A204.1 (cell line): Measurements from ENCODE around the gene SORCS2.

Source experiments
- FAIRE-seq: peaks from 2 replicates; lab custom pipeline; 2012; peaks lifted over from hg19 to GRCh38; lab: Jason Lieb, UNC

SORCS2 gene

DNA sequence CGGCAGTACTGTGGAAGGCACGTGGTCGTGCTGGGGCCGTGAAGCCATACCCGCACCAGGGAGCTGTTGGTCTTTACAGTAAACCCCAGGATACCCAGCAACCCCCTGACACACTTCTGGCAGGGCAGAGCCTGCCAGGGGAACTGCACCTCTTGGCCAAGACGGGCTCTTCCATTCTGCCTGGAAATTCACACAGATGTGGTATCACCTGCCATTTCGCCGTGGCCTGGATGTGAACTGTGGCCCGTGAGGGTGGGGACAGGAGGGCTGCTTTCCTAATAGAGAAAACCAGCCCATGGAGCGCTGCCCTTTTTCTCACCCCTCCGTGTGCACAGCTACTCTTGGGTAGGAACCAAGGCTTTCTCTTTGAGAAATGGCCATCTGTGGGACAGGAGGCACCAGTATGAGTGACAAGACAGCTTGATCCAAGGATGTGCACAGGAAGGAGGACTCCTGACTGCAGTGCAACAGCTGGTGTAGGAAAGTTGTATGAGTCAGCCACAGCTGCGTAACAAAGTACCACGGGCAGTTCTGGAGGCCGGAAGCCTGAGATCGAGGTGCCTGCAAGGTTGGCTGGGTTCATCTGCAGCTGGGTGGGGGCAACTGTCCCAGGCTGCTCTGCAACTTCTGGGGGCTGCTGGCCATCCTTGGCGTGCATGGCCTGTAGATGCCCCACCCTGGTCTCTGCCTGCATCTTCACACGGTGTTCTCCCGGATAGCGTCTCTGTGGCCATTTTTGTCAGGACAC lies 146.7 kb downstream of the SORCS2 start:
- no peak for FAIRE-seq

DNA sequence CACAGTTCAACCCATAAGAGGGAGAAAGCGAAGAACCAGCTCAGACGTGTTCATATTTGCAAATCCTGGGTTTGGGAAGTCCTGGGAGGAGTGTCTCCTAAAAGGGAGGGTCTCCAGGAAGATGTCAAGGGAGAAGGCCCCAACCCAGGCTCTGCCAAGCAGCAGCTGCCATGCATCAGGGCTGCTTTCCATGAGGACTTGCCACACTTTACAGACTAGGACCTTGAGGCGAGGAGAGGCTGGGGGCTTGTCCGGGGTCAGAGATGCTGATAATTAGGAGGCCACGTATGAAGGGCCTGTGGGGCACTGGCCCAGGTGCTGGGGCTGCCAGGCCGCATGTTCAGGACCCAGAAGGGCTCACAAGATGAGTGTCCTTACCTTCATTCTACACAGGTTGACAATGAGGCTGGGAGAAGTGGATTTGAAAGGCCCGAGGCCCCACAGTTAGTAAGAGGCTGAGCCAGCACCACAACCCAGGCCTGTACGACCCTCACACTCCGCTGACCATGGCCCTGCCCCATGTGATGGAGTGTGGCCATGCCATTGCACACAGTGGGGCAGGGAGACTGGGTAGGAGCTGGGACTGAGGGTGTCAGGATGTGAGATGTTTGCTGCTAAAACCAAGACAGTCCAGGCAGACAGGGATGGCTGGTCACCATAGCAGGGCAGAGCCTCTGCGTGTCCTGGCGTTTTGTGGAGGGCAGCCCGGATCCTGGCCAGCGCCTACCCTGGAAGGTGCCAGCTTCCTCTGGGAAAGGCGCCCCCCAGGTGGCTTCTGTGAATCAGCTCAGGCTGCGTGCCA lies 147.6 kb downstream of the SORCS2 start:
- no peak for FAIRE-seq

DNA sequence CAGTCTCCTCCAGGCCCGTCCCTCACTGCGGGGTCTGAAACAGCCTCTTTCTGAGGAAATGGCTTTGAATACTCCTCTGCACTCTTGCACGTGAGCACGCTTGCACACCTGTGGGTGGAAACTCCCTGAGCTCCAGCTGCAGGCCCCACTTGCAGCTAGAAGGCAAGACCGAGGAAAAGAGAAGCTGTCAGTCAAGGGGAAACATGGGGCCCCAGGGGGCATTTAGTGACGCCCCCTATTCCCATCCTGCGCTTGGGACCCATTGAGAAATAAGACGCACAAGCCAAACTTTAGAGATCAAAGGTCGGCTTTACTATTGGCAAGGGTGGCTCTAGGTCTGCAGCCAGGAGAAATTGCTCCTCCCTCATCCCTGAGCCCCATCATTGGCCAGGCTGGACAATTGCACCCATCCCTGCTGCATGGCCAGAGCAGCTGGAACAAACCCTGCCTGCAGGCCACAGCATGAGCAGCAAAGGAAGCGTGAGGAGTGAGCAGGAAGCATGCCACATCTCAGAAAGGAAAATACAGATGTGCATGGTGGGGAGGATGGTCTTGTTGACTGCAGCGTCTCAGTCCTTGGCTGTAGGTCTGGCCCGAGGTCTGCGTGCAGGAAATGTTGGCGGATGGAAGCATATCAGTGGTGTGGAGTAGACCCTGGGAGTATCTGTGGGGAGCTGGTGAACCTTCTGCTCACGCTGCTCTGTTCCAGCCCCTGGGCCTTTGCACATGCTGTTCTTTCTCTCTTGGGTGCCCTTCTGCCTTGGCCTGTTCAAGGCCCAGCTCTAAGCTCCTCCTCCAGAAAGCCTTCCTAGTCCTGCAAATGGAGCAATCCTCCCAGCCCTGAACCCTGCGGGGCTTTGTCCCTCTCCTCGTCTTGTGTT lies 148.5 kb downstream of the SORCS2 start:
- FAIRE-seq: no peak

DNA sequence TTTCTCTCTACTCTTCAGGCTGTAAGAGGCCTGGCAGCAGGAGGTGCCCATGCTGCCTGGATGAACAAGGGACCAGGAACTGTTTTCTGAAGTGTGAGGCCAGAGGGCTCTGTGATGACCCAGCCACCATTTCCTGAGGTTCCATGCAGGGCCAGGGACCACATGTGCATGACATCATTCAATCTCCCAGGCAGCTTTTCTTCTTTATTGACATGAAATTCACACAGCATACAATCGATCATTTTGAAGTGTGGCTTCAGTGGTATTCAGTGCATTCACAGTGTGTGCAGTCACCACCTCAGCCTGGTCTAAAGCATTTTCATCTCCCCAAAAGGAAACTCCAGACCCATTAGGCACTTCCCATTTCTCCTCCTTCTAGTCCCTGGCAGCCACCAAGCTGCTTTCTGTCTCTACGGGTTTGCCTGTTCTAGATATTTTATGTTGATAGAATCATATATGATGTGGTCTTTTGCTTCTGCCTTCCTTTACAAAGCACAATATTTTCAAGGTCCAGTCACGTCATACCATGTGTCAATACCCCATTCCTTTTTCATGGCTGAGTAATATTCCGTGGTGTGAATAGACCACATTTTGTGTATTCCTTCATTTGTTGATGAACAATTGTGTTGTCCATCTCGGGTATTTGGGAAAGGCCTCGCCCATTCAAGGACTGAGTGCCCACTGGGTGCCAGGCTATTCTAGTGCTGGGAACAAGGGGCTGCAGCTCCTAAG lies 149.3 kb downstream of the SORCS2 start:
- FAIRE-seq: no peak

DNA sequence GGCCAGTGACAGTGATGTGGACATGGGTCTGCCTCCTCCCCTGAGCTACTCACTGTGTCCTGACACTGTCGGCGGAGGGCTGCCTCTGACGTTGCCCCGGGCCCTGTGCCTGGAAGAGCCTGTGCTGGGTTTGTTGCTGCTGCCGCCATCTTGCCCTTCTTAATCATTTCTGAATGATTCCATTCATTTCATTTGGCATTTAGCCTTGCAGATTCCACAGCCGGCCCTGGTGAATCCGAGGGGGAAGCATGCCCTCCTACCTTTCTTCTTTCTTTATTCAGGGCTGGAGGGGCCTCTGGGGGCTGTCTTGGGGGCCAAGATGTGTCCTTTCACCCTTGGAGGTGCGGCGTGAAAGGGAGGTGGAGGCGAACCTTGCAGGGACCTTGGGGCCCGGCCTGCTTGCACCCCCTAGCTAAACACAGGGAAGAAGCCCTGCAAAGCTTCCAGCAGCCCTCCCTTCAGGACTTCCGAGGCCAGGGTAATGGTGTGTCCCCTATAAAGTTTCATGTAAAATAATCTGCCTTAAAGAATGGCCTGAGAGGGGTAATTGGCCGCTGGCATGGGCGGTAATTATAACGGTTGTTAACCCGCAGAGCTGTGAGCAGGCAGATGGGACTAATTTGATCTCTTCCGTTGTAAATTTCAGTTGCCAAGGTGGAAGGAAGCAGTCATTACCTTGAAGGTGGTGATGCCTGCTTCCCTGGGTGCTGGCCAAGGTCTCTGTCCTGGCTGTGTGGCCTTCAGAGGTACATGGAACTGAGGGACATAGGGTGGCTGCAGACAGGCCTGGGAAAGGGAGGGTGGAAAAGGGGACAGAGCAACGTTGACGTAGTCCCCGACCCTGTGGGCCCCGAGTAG lies 150.1 kb downstream of the SORCS2 start:
- FAIRE-seq: no peak

DNA sequence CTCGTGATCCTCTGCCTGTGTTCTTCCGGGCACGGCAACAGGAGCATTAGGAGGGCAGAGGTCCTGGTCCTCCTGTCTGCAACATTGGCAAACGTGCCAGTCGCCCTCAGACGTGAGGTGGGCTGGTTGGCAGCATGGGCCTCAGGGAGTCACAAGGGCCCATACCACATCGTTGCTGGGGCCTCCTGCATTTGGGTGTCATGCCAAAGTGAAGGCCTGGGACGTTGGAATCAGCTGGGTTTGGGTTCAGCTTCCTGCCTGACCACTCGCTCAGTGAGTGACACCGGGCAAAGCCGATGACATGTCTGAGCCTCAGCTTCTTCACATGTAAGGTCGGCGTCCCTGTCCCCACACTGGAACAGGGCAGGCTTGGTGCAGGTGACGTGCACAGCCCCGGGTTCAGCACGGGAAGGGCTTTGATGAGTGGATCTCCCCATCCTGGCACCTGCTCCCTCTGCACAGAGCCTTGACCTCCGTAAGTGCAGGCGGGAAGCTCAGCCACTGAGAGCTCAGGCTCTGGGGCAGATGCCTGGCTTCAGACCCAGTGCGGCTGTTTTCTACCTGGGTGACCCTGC lies 150.8 kb downstream of the SORCS2 start:
- FAIRE-seq: no peak

DNA sequence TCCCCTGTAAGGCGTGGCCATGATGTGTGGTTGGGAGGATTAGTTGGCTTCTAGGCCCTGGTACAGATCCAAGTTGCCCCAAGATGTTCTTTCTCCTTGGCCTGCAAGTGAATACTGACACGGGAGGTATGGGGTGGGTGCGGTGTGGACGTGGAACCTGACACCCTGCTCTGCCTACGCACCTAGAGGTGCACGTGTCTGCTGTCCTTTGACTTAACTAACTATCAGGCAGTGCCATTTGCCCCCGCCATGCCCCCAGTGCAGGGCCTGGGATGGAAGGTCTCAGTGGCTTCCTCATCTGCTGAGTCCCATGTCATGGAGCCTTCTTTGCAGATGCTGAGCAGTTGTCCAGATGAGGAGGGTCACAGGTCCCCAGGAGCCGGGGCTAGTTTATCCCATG lies 151.6 kb downstream of the SORCS2 start:
- no peak for FAIRE-seq

DNA sequence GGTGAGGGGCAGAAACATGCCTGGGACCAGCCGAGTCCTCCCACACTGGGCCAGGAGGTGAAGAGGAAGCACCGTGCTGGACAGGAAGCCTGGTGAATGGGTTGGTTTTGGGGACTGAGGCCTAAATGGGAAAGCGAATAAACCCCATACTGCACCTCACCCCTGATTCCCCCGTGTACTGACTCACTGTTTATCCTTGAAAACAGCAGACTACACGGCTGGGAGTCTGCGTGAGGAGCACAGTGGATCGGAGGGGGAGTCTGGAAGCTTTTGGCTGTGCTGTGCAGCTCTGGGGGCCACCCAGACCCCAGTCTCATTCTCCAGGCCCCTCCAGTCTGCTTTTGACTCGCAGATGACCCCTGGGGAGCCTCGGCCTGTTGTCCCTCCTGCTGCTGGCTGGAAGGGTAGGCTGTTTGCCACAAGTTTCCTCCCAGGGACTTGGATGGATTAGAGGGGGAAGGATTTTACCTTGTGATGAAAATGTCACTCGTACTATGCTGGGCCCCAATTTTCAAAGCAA lies 152.4 kb downstream of the SORCS2 start:
- no peak for FAIRE-seq

DNA sequence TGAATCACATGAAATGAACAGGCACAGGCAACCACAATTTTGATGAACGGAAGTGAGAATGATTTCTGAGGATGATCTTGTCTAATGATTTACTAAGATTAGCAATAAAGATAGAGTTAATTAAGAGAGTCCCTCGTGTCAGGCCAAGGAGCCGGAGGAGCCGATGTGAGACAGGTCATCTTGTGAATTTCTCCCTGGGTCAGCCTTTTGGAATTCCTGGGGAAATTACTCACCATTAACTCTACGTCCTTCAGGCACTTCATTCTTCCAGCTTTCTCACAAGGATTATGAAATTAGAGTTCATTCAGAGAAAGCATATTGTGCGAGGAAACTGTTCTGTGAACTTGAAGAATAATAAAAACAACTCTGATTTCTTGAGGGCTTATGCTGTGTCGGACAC lies 155.6 kb downstream of the SORCS2 start:
- FAIRE-seq: no peak

DNA sequence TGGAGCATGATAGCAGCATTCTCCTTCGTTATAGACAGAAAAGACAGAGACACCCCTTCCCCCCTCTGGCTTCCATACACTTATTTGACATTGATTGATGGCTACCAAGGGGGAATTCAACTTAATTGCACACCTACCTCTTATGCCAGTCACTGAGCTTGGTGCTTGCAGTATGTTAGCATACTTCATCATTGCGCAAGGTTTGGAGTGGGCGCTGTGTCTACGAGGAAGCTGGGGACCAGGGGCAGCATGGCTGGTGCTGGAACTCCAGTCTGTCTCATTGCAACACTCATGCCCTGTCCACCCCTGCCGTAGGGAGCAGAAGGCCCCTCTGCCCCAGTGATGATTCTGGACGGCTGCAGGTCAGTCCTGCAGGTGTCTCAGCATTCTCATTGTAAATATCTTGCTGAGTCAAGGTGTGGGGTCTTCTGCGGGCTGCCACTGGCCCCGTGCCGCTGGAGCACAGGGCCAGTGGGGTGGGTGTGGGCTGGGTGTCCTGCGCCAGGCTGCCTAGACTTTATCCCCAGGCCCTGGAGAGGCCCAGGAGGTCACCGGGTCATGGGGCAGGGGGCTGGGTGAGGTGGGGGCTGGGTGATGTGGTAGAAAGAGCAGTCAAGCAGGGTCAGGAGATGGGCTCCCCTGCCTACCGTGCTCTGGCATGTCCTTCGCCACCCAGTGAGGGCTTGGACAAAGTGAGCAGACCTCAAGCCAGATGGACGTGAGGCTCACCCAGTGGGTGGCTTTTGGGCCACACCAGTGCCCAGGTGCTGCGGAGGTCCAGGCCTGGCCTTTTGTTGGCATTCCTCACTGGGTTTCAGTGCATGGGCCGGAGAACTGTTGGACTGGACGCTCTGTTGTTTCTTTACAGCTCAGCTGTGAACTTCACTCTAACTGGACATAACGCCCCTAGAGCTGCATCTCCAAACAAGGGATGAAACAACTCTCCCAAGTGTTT lies 156.9 kb downstream of the SORCS2 start:
- FAIRE-seq: no peak

DNA sequence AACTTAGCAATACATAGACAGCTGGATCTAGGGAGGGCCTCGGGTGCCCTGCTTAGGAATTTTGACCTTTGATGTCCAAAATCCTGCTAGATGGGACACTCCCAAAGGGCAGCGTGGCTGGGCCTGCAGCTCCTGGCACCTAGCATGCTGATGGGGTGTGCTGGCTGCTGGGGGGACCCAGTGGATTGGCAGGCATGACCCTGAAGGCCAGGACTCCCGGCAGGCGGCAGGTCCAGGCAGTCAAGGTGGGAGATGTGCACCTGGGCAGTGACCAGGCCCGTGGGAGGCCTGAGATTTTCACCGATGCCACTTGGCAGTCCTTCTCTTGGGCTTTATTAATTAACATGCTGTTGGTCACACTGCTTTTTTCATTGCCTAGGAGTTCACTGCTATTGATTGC lies 158.1 kb downstream of the SORCS2 start:
- no peak for FAIRE-seq

DNA sequence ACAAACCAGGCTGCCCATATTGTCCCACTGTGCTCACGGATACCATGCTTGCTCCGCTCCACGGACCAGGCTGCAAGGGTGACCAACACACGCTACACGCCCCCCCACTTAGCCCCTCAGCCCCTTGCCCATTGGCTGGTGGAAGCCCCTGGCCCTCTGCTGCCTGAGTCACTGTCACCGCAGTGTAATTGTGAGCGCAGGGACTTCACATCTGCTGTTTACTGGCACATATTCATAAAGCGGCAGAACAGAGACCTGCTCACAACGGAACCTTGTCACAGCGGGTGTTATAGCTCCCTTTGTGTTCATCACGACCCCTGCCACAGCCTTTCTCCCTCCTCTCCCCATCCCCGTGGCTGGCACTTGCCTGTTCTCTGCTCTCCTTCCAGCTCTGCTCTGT lies 158.7 kb downstream of the SORCS2 start:
- FAIRE-seq: no peak

DNA sequence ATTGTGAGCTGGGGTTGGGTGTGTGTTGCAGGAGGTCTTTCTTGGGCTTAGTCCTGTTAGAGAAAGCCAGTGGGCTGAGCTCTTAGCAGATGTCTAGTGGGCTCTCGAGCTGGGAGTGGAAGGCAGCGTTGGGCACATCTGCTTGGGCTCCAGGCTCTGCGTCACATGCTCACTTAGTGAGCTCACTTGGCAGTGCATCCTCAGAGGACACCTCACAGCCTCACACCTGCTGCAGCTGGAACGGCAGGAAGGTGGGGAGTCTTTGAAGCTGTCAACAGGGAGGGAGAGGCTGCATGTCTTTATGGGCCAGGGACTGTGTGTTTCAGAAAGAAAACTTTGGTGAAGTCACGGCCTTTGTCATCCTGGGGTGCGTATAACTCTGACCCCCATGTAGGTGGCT lies 160.1 kb downstream of the SORCS2 start:
- no peak for FAIRE-seq

DNA sequence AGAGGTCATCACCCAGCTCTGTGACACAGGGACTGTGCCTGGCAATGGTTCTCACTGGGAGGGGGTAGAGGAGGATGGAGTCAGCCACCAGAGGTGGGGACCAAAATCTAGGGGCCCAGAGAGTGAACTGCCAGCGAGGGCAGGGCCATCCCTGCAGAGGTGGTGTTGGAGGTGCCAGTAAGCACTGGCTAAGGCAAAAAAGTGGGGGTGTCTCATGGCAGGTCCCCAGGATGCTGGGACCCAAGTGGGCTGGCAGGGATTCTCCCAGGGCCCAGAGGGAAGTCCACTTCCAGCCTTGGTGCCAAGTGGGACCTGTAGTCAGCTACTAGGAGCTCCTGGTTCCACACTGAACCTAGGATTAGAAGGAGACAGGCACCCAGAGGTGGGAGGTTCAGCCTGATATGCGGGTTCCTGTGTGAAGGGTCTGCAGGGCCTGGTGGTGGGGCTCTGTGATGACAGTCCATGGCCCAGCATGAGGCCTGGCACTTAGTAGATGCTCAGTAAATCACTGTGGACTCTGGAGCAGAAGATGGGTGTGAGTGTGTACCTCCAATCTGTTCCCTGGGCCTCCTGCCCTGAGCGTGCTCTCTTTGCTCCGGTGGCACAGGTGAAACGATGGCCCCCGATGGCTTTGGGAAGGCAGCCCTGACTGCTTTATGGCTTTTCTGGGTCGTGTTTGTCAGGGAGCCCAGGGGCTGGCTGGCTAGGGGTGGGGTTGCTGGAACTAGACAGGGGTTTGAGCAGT lies 160.9 kb downstream of the SORCS2 start:
- no peak for FAIRE-seq

DNA sequence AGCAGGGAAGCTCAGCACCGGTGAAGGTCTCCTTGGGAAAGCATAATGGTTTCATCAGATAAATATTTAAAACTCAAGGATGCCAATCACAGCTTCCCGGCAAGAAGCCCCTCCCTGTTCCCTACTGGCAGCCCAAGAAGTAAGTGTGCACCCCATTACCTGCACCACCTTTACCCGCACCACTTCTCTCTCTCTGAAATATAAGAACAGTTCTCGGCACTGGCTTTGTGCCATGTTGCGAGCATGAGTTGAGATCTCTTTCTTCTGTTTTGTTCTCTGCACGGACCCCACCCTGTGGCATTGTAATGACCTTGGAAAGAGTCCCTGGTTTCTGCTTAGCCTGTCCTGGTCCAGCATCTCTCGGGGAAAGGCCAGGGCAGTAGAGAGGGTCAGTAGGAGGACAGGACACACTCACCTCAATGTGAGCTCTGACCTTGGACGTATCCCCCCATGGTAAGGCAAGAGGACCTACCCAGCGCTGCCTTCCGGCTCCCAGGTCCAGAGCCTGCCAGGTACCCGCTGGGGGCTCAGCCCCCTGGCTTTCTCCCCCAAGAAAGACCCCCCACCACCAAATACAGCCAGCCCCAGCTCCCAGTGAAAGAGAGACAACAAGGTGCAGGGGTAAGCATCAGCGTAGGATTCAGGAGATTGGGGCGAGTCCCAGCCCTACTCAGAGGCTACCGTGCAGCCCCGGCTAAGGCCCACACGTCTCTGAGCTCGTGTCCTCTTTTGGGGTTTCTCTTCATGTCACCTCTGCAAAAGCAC lies 161.7 kb downstream of the SORCS2 start:
- no peak for FAIRE-seq

DNA sequence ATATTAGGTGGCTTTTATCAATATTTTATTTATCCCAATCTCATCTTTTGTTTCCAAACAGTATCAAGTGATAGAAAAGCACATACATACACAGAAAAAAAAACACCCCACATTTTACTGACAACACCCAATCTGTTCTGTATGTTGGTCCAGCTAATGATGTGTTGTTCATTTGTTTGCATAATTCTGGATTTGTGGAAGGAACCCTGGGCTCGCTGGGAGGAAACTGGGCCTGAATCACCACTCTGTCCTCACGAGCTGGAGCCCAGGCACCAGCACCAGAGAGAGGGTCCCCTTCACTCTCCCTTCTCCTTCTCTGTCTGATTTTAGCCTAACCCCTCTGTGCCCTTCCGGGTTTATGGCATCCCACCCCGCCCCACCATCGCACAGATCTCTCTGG lies 162.6 kb downstream of the SORCS2 start:
- no peak for FAIRE-seq

DNA sequence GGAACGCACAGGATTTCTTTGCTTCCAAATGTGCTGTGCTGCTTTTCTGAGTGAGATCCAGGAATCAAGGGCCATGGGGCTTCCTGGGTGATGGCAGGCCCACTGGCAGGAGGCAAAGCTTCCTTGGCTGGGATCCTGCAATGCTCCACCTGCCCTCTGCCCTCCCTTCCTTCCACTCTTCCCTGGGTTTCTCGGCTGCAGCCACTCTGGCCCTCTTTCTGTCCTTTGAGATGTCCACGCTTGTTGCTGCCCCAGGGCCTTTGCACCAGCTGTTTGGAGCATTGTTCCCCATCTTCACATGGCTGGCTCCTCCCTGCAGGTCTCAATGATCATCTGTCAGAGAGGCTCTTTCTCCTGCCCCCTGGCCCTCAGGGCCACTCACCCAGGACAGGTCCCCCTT lies 163.5 kb downstream of the SORCS2 start:
- FAIRE-seq: no peak
